Activated CD8-positive, alpha-beta memory T cell treated with anti-CD3 and anti-CD28 coated beads for 24 hours (primary cell): Measurements from ENCODE around the gene SNTG2.
"Not testable (repeated sequence)": the region's sequence is repeated elsewhere in the genome, so short reads cannot be mapped to it uniquely, and the experiment has no call there.

Source experiments
- DNase-seq: peaks from one replicate; pipeline ENCODE4 v3.0.0-alpha.2; 2020

The SNTG2 gene

DNA sequence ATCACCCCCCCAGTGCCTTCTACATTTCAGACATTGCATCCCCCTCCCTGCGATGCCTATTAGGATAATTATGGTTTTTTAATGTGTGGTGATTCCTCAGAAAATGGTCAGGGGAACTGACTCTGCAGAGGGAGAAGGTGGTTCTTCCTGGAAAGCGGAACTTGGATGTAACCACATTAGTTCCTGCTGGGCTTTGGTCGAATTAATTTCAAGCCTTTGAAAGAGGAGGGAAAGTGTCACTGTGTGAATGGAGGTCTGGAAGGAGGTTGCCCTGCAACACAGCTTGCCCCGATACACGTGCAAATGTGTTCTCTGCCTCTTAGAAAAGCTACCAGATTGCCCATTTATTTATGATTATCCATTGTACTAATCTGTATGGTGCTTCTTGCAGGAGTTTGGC is 399.5 kb downstream of the SNTG2 start:
- no peak for DNase-seq

GRCh38 chr2:1353124-1353523 is 402.5 kb downstream of the SNTG2 start:
- DNase-seq, result no peak

GRCh38 chr2:1353543-1353942 is 402.9 kb downstream of the SNTG2 start:
- no peak for DNase-seq

DNA sequence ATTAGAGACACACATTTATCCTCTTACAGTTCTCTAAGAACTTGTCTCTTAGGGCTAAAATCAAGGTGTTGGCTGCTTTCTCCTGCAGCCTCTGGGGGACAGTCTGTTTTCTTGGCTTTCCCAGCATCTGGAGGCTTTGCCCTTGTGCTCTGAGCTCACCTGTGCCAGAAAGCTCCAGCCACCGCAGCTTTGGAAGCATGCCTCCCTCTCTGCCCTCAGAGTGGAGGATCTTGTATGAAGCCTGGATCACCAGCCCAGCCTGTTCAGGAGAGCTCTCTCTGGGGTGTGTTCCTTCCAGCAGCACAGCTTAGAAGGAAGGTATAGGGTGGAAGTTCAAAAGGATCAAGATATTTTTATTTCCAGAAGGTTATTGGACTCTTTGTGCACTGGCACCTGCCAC is 409.5 kb downstream of the SNTG2 start:
- DNase-seq, result no peak

DNA sequence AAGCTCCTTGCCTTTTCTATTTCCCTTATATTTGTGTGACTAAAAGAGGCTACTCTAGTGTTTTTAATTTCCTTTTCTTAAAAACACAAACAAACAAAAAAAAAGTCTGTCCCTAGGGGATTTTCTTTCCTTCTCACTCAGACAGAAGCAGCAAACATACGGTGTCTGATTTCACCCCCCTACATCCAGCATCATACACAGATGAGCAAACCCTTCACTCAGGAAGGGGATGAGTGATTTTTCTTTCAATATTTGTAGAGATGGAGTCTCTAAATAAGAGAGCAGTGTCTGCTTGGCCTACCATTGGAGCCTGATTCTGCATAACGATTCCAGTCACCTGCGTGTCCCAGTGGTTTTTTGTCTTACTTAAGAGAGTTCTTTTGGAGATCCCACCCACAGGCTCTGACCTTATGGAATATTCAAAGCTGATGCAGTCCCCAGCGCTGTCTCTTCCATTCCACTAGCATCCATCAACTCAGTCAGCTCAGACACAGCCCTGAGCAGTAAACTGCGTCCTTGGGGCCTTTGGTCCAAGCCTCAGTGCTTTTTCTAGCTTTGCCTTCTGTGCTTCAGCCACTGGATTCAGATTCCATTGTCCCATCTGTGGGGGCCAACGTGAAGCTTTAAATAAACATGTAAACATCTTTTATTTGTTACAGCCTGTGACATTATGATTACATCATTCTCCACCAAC is 410.1 kb downstream of the SNTG2 start:
- no peak for DNase-seq

DNA sequence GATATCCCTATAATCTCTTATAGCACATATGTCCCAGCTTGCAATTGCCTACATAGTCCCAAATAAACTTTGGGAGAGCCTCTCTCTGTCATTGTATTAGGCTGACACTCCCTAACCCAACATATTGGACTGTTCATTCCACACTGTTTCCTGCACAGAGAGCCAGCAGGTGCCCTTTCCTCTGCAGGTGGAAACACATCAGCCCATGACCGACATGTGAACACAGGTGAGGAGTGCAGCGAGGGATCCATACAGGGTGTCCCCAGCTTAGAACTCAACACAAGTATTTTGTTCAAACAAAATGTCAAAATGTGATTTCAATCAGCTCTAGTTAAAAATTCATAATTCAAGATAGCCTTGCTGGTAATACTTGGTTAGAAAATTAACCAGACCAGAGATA is 412.7 kb downstream of the SNTG2 start:
- no peak for DNase-seq

GRCh38 chr2:1366546-1367134 is 416.0 kb downstream of the SNTG2 start:
- DNase-seq, result no peak

DNA sequence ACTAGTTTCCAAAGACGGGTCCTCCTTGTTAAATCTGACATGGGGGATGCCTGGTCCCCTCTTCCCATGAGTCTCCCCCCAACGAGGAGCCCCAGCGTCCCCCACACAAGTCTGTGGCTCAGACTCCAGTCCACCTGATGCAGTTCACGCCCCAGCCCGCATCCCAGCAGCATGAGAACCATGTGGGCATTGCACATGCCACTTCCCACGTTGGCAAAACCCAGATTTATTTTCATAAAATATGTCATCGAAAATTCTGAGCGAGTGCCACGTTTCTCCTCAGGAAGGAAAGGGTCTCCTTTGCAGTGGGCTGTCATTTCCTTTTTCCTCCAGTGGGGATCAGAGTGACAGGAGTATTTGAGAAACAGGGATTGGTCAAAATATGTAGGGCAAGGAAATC is 417.0 kb downstream of the SNTG2 start:
- no peak for DNase-seq

DNA sequence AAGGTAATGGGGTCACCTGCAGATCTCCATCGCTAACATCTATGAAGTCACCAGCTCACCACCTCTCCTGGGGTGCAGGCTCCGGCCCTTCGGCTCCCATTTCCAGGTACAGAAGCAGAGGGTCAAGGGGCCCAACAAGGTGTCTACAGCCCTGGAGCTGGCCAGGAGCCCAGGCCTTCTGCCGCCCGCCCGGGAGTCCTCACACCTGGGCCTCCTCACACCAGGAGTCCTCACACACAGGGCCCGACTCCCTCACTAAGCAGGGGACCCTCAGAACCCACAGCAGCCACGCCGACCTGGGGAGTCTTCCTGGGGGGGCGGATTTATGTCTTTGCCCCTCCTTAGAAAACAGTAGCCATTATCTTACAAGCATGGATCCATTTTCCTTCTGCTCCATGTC is 419.3 kb downstream of the SNTG2 start:
- DNase-seq, result no peak

GRCh38 chr2:1370461-1370860 is 419.8 kb downstream of the SNTG2 start:
- no peak for DNase-seq

DNA sequence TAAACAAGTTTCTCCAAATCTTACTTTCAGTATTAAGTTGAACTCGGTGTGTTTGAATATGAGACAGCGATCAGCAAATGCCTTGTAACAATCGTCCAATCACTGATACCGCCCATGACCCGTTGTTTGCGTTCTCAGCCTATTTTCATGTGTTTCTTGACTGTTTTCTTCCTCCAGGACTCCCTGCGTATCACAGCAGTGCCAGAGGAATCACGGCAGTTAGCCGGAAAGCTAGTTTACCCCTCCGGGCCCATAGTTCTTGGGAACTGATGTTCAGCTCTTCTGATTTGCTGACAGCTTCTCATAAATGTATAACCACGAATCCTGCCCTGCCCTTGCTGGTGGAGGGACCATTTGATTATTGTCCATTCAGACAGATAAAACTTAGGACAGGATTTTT is 420.4 kb downstream of the SNTG2 start:
- DNase-seq, result no peak

DNA sequence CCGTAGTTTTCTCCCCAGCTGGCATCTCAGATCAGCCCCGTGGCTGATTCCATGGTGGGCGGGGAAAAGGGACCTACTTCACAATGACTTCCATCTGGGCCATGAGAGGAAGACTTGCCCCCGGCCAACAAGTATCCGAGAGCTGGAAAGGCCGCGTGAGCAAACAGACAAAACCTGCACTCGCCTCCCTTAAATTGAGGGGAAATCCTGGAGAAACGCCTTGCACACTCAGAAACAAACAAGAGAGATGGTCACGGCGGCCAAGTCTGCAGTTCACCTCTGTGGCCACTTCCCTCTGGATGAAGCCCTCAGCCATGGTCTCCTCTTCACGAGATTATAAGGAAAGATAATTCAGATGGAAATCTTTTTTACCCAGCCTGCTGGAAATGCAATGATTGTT is 423.2 kb downstream of the SNTG2 start:
- DNase-seq, result no peak

DNA sequence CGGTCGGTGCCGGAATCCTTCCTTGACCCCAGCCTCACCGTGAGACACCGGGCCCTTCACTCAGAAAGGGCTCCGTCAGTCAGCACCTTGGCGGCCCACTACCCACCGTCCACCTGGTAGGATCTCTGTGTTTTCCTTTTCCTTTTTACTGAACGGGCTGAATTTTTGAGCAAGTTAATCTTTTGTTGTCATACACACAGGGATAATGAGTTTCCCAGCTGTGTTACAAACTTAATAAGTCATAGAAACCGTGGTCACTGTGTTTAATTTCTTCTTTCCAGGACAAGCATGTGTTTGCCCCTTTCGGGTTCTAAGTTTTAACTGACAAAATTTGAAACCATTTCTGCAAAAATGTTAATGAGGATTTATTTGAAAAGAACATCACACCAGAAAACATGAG is 423.6 kb downstream of the SNTG2 start:
- no peak for DNase-seq

GRCh38 chr2:1375794-1376193 is 425.1 kb downstream of the SNTG2 start:
- DNase-seq, result no peak

DNA sequence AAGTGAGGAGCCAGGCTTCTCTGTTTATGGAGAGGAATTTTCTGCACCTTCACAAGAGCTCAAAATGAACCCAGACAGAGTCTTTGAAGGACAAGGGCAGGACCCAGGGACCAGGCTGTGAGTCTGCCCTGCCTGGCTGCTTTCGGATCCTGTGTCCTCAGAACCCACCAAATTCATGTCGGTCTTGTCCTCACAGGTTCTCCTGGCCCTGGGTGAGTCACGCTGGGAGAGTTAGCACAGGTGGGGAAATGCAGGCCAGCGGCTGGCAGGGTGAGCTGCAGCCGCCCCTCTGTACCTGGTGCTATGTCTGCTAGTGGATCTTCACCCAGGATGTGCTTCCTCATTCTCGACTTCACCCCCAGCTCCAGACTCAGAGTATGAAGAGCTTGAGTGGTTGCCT is 426.8 kb downstream of the SNTG2 start:
- DNase-seq, result no peak

GRCh38 chr2:1378456-1379150 is 428.0 kb downstream of the SNTG2 start:
- DNase-seq, result no peak

DNA sequence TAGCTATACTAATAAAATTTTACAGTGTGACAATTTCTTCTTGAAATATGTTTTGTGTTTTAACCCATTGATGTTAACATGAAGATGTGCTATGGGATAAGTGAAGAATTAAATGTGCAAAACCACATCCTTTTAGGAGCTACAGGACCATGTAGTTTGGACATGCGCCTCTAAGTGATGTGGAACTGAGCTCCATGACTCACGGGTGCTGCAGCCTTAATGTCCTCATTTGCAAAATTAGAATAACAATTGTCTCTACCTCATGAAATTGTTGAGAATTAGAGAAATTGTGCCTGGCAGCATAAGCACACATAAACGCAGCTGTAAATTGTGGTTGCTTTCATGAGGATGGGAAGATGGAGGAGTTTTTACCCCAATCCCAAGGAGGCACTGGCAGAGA is 431.0 kb downstream of the SNTG2 start:
- DNase-seq, result no peak

DNA sequence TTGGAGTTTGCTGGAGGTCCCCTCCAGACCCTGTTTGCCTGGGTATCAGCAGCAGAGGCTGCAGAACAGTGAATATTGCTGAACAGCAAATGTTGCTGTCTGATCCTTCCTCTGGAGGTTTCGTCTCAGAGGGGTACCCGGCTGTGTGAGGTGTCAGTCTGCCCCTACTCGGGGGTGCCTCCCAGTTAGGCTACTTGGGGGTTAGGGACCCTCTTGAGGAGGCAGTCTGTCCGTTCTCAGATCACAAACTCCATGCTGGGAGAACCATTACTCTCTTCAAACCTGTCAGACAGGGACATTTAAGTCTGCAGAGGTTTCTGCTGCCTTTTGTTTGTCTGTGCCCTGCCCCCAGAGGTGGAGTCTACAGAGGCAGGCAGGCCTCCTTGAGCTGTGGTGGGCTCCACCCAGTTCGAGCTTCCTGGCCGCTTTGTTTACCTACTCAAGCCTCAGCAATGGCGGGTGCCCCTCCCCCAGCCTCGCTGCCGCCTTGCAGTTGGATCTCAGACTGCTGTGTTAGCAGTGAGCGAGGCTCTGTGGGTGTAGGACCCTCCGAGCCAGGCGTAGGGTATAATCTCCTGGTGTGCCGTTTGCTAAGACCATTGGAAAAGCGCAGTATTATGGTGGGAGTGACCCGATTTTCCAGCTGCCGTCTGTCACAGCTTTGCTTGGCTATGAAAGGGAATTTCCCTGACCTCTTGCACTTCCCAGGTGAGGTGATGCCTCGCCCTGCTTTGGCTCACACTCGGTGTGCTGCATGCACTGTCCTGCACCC is 437.5 kb downstream of the SNTG2 start:
- DNase-seq, result not testable (repeated sequence)

DNA sequence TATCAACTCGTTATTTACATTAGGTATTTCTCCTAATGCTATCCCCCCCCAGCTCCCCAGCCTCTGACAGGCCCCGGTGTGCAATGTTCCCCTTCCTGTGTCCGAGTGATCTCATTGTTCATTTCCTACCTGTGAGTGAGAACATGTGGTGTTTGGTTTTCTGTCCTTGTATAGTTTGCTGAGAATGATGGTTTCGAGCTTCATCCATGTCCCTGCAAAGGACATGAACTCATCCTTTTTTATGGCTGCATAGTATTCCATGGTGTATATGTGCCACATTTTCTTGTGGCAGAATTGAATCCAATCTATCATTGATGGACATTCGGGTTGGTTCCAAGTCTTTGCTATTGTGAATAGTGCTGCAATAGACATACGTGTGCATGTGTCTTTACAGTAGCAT is 439.5 kb downstream of the SNTG2 start:
- not testable (repeated sequence) for DNase-seq

GRCh38 chr2:1393321-1393720 is 442.7 kb downstream of the SNTG2 start:
- DNase-seq, result no peak

DNA sequence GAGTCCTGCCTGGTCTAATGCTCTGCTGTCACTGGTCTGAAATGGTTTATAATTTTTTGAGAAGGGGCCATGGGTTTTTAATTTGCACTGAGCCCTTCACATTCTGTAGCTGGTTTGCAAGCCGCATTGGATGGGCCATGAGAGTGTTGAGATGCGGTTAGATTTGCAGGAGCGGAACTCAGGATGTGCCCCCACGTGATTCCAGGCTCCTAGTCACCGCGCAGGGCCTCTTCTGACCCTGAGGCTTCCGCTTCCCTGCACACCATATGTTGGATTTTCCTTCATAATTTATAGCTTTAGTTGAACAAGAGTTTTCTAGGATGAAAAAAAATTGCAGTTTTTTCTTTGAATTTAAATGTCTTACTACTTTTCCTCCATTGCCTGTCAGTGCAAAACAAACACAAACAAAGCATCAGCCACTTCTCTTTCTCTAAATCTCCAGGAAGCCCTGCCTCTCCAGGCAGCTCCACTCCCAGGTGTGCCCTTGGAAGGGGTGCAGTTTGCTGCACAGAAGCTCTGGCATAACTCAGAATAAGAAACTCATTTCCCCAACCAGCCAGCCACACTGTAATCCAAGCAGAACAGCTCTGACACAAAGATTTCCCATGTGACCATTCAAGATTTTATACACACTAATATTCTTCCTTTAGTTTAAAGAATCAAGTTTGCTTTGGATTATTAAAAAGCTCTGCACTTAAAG is 444.2 kb downstream of the SNTG2 start:
- no peak for DNase-seq

DNA sequence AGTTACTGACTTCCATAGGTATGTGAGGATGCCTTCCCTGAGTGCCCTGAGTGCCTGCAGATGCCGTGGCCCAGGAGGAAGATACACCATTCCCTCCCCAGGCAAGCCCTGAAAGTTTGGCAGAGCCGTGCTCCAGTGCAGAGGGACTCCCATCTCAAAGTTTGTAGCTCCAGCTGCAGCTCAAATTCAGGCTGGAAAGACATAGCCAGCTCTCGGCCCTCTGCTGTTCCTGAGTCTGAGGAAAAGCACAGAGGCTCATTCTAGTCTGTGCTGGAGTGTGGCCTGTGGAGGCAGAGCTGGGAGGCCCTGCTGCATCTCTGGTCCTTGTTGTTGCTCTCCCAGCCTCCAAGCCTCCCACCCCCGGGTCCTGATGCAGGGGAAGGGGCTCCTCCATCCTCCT is 446.7 kb downstream of the SNTG2 start:
- DNase-seq, result no peak

GRCh38 chr2:1398191-1398590 is 447.5 kb downstream of the SNTG2 start:
- DNase-seq, result no peak
